Hepatocyte (in vitro differentiated cells): ENCODE results near the gene HHLA2.

Experiments used
- EZH2 ChIP-seq: fragments of 200-600 bp; sonication (generic); IDR thresholded peaks from 2 replicates; pipeline ENCODE4 v1.6.1; 2016; ENCODE audit warnings: antibody characterized with exemption, mild to moderate bottlenecking, borderline replicate concordance
- EZH2phosphoT487 ChIP-seq: fragments of 200-600 bp; sonication (generic); IDR thresholded peaks from one replicate; pipeline ENCODE4 v1.6.1; 2018; ENCODE audit warnings: antibody characterized with exemption, mild to moderate bottlenecking, low read depth, moderate library complexity; ENCODE audit not compliant: unreplicated experiment, severe bottlenecking
- TF ChIP-seq, protein P1 (sequence below): fragments of 200-600 bp; sonication (generic); IDR thresholded peaks from 2 replicates; pipeline ENCODE4 v1.5.1; 2016; ENCODE audit warnings: antibody characterized with exemption, mild to moderate bottlenecking; ENCODE audit not compliant: poor library complexity

GRCh38 chr3:108251265-108251664, 45.1 kb upstream of the HHLA2 start:
- TF ChIP-seq, protein P1, sequence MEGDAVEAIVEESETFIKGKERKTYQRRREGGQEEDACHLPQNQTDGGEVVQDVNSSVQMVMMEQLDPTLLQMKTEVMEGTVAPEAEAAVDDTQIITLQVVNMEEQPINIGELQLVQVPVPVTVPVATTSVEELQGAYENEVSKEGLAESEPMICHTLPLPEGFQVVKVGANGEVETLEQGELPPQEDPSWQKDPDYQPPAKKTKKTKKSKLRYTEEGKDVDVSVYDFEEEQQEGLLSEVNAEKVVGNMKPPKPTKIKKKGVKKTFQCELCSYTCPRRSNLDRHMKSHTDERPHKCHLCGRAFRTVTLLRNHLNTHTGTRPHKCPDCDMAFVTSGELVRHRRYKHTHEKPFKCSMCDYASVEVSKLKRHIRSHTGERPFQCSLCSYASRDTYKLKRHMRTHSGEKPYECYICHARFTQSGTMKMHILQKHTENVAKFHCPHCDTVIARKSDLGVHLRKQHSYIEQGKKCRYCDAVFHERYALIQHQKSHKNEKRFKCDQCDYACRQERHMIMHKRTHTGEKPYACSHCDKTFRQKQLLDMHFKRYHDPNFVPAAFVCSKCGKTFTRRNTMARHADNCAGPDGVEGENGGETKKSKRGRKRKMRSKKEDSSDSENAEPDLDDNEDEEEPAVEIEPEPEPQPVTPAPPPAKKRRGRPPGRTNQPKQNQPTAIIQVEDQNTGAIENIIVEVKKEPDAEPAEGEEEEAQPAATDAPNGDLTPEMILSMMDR = no peak
- TF ChIP-seq EZH2phosphoT487 (no peak), EZH2 (no peak)
